NCI-H1417 (cell line): ENCODE data around the gene SF1.

Source experiments
- DNase-seq, 3 experiments: peaks; one replicate each; lab custom pipeline; 2025; lab: John Stamatoyannopoulos, UW

SF1 gene

GRCh38 chr11:64801561-64802369 is 23.4 kb upstream of the SF1 start:
- no peak for DNase-seq

DNA sequence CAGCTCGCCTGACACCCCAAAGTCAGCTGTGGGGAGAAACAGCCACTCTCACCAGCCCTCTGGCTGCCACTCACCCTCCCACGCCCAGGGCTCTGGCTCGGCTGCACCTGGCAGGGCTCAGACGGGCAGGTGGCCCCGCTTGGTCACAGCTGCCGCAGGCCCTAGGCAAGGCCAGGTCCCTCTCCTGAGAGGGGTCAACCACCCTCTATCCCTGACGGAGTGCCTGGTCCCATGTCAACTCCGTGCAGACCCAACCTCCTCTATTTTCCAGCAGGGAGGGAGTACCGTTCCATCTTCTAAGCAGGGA is 22.8 kb upstream of the SF1 start:
- no peak for DNase-seq

- no peak for DNase-seq
These were observed 22.2 kb upstream of the SF1 start for GRCh38 chr11:64800303-64801157.

DNA sequence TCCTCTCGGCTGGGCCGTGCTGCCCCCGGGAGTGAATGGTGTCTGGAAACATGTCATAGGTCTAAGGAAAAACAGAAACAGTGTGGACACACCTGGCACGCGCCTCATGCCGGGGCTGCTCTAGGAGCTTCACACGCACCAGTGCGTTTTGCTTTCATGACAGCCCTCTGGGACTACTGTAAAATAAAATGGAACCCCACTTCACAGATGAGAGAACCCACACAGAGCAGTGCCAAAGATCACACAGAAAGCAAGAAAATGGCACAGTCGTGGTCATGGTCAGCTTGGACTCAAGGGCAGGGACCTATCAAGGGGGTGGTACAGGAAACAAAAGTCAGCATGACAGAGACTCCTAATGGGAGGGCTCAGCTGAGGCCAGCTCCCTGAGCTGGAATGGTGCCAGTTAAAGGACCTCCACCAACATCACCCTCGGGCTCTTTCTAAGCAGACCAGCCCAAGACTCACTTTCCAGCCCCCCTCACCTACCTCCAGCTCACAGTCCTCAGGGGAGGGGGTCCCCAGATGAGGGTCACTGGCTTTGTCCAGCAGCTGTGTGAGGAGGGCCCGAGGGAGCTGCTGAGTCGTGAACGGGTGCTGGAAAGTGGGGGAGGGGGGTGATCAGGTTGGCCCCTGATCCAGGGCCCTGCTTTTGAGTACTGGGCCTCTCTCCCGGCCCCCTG is 21.4 kb upstream of the SF1 start:
- peak in 2 of 3 experiments; percentile 13 to 36 for DNase-seq

- no peak for DNase-seq
These were observed 20.9 kb upstream of the SF1 start for GRCh38 chr11:64799256-64799622.

DNA sequence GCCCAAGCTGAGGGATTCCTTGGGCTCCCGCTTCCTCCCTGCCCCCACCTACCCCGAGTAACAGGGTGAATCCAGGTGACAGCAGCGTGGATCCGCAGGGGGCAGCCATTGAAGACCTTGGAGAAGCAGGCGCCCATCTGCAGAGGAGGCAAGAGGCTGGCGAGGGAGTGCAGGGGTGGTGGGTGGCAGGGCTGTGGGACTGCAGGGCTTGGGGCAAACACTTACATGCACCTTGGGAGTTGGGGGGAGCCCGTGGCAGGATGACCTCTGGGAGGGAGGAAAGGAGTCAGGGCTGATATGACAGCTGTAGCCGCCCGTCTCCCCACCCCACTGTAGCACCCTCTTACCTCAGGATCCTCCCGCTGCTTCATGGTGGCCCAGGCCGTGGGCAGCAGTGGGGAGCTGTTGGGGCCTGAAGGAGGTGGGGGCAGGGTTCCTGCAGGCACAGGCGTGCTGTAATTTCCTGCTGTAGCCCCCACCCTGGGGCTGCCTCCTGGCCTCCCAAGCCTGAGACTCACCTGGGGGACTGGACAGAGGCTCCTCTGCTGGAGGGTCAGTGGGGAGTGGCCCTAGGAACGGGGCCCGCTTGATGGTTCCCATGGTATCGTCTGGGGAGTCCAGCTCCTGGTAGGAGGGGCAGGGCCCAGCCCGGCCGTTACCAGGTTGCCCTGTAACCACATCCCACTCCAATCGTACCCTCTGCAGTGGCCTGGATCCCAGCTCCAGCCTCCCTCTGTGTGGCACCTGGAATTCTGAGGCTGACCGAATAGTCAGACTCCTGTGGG is 18.6 kb upstream of the SF1 start:
- DNase-seq: no peak

DNA sequence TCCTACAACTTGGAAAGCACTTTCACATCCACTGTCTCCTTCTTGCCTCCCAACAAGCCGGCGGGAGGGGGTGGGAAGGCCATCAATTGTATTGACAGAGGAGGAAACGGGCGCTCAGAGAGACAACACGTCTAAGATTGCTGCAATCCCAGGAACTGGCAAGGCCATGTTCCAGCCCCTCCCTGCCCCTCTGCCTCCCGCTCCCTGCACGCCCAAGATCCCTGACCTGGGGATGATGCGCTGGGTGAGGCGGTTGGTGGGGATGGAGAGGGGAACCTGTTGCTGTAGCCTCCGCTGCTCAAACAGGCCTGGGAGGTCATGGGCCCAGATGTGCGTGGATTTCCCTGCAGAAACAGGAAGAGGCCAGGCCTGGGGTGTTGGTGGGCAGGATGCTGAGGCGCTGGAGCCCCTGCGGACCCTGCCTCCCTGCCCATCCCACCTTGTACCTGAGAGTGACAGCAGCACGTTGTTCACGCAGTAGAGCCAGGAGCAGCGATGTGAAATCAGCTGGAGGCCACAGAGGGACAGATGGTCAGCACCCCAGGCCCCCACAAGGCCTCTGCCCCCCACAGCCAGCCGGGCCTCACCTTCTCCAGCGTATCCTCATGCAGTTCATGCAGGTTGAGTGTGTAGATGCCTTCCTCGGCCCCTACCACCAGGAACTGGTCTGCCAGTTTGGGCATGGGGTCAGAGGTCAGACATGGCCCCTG is 17.9 kb upstream of the SF1 start:
- no peak for DNase-seq

DNA sequence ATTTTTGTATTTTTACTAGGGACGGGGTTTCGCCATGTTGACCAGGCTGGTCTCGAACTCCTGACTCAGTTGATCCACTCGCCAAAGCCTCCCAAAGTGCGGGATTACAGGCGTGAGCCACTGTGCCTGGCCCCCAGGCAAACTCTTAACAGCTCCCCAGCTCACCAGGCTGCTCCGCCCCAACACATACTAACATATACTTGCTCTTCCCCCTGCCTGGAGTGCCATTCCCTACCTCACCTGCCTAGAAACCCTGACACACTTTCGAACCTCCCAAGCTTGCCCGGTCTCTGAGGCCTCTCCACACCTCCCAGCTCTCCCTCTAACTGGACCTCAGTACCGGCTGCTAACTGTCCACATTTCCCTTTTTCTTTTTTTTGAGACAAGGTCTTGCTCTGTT is 16.2 kb upstream of the SF1 start:
- DNase-seq: no peak

- no peak for DNase-seq
These were observed 15.2 kb upstream of the SF1 start for GRCh38 chr11:64793271-64794160.

GRCh38 chr11:64792482-64792881 is 14.1 kb upstream of the SF1 start:
- no peak for DNase-seq

DNA sequence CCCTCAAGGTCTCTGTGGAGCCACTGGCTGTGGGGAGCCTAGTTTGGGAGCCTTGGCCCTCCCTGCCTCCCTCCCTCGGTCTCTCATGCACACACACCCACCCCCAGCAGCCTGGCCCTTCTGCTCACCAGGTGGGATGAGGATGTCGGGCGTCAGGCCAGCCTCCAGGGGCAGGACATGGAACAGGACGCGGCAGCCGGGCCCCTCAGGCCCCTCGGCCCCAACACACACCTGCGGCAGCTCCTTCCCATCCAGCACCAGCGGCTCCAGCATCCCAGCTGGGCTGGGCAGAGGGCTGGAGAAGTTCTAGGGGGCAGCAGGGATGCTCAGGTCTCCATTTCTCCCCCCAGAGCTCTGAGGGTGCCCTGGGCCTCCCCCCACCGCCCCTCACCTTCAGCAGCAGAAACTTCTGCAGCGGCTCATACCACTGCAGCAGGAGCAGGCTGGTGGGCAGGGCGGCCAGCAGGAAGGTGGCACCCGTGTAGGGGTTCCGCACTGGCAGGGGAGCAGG is 13.5 kb upstream of the SF1 start:
- no peak for DNase-seq

GRCh38 chr11:64790205-64791095 is 12.1 kb upstream of the SF1 start:
- DNase-seq: no peak

GRCh38 chr11:64789331-64790204 is 11.2 kb upstream of the SF1 start:
- no peak for DNase-seq

DNA sequence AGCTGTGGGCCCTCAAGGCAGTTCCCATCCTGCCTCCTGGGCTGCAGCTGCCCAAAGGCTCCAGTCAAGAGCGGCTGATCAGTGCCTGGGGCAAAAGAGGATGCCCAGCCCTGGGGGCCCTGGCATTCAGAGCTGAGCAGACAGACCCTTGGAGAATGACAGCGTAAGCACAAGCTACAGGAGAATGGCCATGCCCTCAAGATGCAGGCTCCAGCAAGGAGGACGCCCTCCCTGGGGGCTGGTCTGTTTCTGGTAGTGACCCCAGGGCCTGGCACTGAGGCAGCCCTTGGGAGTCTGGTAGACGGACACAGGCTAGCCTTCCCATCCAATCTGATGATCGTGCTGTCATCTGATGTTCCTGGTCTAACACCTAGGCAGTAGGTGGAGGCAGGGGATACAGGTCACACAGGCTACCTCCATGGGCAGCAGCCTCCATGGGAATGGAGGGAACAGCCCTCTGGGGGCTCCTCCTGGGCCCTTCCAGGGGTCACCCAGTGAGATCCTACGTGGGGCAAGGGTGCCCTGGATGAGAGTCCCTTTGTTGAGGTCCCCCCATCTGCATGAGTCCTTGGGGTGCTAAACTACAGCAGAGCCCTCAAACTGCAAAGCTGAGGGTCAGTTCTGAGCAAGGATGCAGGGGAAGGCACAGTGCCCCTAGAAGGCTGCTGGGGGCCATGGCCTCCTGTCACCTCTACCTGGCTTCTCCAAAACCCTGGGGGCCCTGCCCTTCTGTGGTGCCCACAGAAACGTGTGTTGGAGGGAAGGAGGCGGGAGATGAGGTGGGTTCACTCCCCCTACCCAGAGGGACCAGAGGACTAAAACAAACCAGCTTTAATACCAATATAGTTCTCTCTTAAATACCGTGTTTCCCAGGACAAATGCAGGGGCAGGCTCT is 10.2 kb upstream of the SF1 start:
- DNase-seq: no peak

DNA sequence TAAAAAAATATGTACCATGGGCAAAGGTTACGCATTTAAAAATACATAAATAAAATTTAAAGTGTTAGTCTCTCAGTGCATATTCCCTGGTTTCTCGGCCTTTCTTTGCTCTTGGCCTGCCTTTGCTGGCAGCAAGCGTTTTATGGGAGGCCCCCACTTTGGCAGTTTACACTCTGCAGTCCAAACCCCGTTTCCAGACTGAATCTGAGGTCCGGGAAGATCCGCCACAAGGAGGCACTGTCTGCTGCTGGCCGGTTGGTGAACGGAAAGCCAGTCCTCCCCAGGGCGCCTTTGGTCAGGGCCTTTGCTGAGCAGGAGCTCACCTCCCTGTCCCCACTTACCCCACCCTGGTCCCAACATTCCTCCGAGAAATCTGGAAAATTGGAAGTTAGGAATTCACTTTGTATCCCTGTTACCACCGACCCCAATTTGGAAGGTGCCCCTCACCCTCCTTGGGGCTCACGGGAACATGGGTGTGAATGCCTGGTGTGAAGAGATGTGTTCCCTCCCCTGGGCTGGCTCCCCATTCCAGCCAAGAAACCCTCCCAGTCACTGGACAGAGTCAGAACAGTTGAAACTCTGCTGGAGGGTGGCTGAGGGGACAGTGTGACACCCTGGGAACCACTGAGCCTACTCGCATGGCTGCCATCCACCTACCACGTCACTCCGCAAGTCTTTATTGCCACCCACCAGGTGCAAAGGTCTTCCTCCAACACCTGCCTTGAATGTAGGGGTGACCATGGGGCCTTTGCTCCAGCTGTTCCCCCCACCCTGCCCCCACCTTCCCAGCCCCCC is 9.4 kb upstream of the SF1 start:
- DNase-seq: peak in 1 of 3 experiments; percentile 21

GRCh38 chr11:64786308-64786707 is 8.0 kb upstream of the SF1 start:
- DNase-seq: no peak
